Measurements from ENCODE around the gene SFT2D1. TPM values are rescaled to one million over a fixed set of nuclear protein-coding genes. Genes with fewer than 3 reads are reported as not detected.

Gene SFT2D1
- total RNA-seq, 4 donors from 2014 or later, result 7.6 to 55.6 (median 39.7) TPM

GRCh38 chr6:166308033-166308768 is 34.1 kb downstream of the SFT2D1 start, which contains the start of gene PRR18:
Gene PRR18 (minus strand): TSS chr6:166308392. CDS start chr6:166308142, 250 bp downstream.
- H3K27me3 ChIP-seq, result peaks cover 65% of the 10 kb centered on the region

GRCh38 chr6:166307082-166308032 is 35.0 kb downstream of the SFT2D1 start:
- intact Hi-C loops (cut with DNase I; ENCODE audit: low total_unique reads), result no loop called here
- no peak for DNase-seq
- WGBS, 2 donors (ENCODE audit: low coverage in 1 of 2), result 3% methylated on average over 106 of the region's 115 CpGs; no CpG with 5 or more reads in 1 of the 2 donors
- peaks cover 0 to 20% (median 15%) of the 10 kb centered on the region in 4 donors for H3K4me1 ChIP-seq
- in situ Hi-C loops (cut with MboI; ENCODE audit: low pct_ligation_motif_present in 1 of 4, low pct_unique_long_range_greater_than_20kb in 1 of 4, low sequenced_read_pairs in 3 of 4), result no loop called here
- no peak overlapping the region for H3K27ac ChIP-seq
- peaks cover 70% of the 10 kb centered on the region for H3K27me3 ChIP-seq
- no peaks in the 10 kb centered on the region for H3K9me3 ChIP-seq
- no peaks in the 10 kb centered on the region for H3K36me3 ChIP-seq
- H3K4me3 ChIP-seq, result peak overlapping the region; percentile 16 to 57 (median 30)
- TF ChIP-seq EP300 (IDR thresholded peaks at IDR 0.05; ENCODE audit: low read depth) (no peak), POLR2A (IDR thresholded peaks at IDR 0.05) (no peak), CTCF (IDR thresholded peaks at IDR 0.05) (no peak), POLR2AphosphoS5 (IDR thresholded peaks at IDR 0.05) (no peak)

More at GRCh38 chr6:166308033-166308768, 34.1 kb downstream of the SFT2D1 start, which contains the start of gene PRR18:
- DNase-seq, result no peak
- Histone ChIP-seq H3K4me3 (peak within 1 kb of the TSS; percentile 16 to 57 (median 30)), H3K9me3 (no peaks in the 10 kb centered on the region), H3K4me1 (peaks cover 0 to 20% (median 15%) of the 10 kb centered on the region in 4 donors), H3K36me3 (no peaks in the 10 kb centered on the region), H3K27ac (no peak within 1 kb of the TSS)
- intact Hi-C loops (cut with DNase I; ENCODE audit: low total_unique reads) (no loop called here), in situ Hi-C loops (cut with MboI; ENCODE audit: low pct_ligation_motif_present in 1 of 4, low pct_unique_long_range_greater_than_20kb in 1 of 4, low sequenced_read_pairs in 3 of 4) (no loop called here)
- TF ChIP-seq POLR2A (IDR thresholded peaks at IDR 0.05) (no peak), POLR2AphosphoS5 (IDR thresholded peaks at IDR 0.05) (no peak), CTCF (IDR thresholded peaks at IDR 0.05) (no peak), EP300 (IDR thresholded peaks at IDR 0.05; ENCODE audit: low read depth) (no peak)
- WGBS, 2 donors (ENCODE audit: low coverage in 1 of 2), result 1% methylated on average over 34 of the region's 74 CpGs; no CpG with 5 or more reads in 1 of the 2 donors

- Histone ChIP-seq H3K36me3 (no peaks in the 10 kb centered on the region), H3K4me3 (peak overlapping the region in 2 of 4 donors; percentile 37 to 57), H3K27ac (no peak overlapping the region), H3K27me3 (peaks cover 73% of the 10 kb centered on the region), H3K4me1 (peaks cover 0 to 20% (median 15%) of the 10 kb centered on the region in 4 donors), H3K9me3 (no peaks in the 10 kb centered on the region)
- no peak for DNase-seq
- TF ChIP-seq EP300 (IDR thresholded peaks at IDR 0.05; ENCODE audit: low read depth), result no peak
- no peak for TF ChIP-seq POLR2A (IDR thresholded peaks at IDR 0.05)
- no peak for TF ChIP-seq POLR2AphosphoS5 (IDR thresholded peaks at IDR 0.05)
- in situ Hi-C loops (cut with MboI; ENCODE audit: low pct_ligation_motif_present in 1 of 4, low pct_unique_long_range_greater_than_20kb in 1 of 4, low sequenced_read_pairs in 3 of 4) (no loop called here), intact Hi-C loops (cut with DNase I; ENCODE audit: low total_unique reads) (no loop called here)
- 46 to 57% methylated on average over 3 to 34 of the region's 34 CpGs for WGBS, 2 donors (ENCODE audit: low coverage in 1 of 2)
Measured at GRCh38 chr6:166306378-166307081, 35.8 kb downstream of the SFT2D1 start.

GRCh38 chr6:166305562-166306117 is 36.7 kb downstream of the SFT2D1 start:
- Histone ChIP-seq H3K9me3 (no peaks in the 10 kb centered on the region), H3K36me3 (no peaks in the 10 kb centered on the region), H3K27me3 (peaks cover 73% of the 10 kb centered on the region), H3K4me3 (no peak overlapping the region), H3K4me1 (peaks cover 0 to 20% (median 15%) of the 10 kb centered on the region in 4 donors), H3K27ac (no peak overlapping the region)
- intact Hi-C loops (cut with DNase I; ENCODE audit: low total_unique reads) (no loop called here), in situ Hi-C loops (cut with MboI; ENCODE audit: low pct_ligation_motif_present in 1 of 4, low pct_unique_long_range_greater_than_20kb in 1 of 4, low sequenced_read_pairs in 3 of 4) (no loop called here)
- TF ChIP-seq POLR2A (IDR thresholded peaks at IDR 0.05), result no peak
- DNase-seq, result no peak
- 41 to 45% methylated on average over 7 to 10 of the region's 10 CpGs for WGBS, 2 donors (ENCODE audit: low coverage in 1 of 2)
